ENCODE data around the gene FLVCR2.
A peak's percentile ranks its signal among the peaks of the same experiment; 100 is the strongest.

FLVCR2 gene

DNA sequence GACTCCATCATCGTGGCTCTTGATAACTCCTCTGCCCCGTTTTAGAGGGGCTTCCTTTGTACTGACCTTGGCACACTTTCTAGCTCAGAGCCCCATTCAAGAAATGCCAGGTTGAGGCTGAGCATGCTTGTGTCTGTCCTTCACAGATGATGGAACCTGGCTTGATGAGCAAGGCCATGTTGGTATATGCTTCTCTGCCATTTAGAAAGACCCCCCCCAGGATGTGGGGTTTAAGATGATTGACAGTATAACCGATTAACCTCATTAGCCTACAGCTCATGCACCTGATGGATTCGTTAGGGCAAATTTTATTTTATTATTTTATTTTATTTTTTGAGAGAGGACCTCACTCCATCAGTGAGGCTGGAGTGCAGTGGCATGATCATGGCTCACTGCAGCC lies 35.2 kb upstream of the FLVCR2 start:
- Histone ChIP-seq H3K9me3 (ENCODE audit: control insufficient read depth, insufficient read depth, low read depth, low read length) (no peaks in the 10 kb centered on the region), H3K27ac (ENCODE audit: extremely low read depth, low read depth, low read length) (no peak overlapping the region), H3K36me3 (ENCODE audit: control insufficient read depth in 2 of 2, insufficient read depth in 1 of 2, low read length in 2 of 2) (no peaks in the 10 kb centered on the region), H3K4me1 (ENCODE audit: control insufficient read depth, insufficient read depth, low read length) (no peaks in the 10 kb centered on the region), H3K4me3 (ENCODE audit: low read depth, low read length) (no peak overlapping the region)
- POLR2A ChIA-PET = no interaction called here
- no peak for TF ChIP-seq OVOL3 (tag by site-specific recombination; IDR thresholded peaks at IDR 0.05)
- TF ChIP-seq SETDB1 (IDR thresholded peaks at IDR 0.05; ENCODE audit: insufficient read length, low read length) = no peak
- no peak for TF ChIP-seq ZNF112 (tag by site-specific recombination; IDR thresholded peaks at IDR 0.05)
- TF ChIP-seq PRDM10 (tag by site-specific recombination; IDR thresholded peaks at IDR 0.05) = no peak
- TF ChIP-seq MYNN (tag by site-specific recombination; IDR thresholded peaks at IDR 0.05; ENCODE audit: borderline replicate concordance) = no peak
- no peak for TF ChIP-seq ZNF677 (tag by site-specific recombination; IDR thresholded peaks at IDR 0.05)
- no peak for TF ChIP-seq MZF1 (tag by site-specific recombination; IDR thresholded peaks at IDR 0.05; ENCODE audit: borderline replicate concordance)
- no peak for TF ChIP-seq ZFP69B (tag by site-specific recombination; IDR thresholded peaks at IDR 0.05)
- TF ChIP-seq ZNF621 (tag by site-specific recombination; IDR thresholded peaks at IDR 0.05) = no peak
- TF ChIP-seq ZNF292 (tag by site-specific recombination; IDR thresholded peaks at IDR 0.05; ENCODE audit: borderline replicate concordance, low read depth) = no peak
- no peak for TF ChIP-seq ZNF645 (tag by site-specific recombination; IDR thresholded peaks at IDR 0.05)
- no peak for TF ChIP-seq ZBTB49 (tag by site-specific recombination; IDR thresholded peaks at IDR 0.05; ENCODE audit: low read depth)
- CTCF ChIA-PET = interaction anchor here (0.6 kb wide), 1 partner anchor 23 kb away, joined by 3 read pairs; no protein-coding TSS in a partner anchor

GRCh38 chr14:75543786-75544185 lies 34.6 kb upstream of the FLVCR2 start:
- TF ChIP-seq ZBTB21 (tag by site-specific recombination; IDR thresholded peaks at IDR 0.05) (peak; percentile 67; the same call in 1 of the 2 replicates), PRDM10 (tag by site-specific recombination; IDR thresholded peaks at IDR 0.05) (peak; percentile 100), ZNF843 (tag by site-specific recombination; IDR thresholded peaks at IDR 0.05) (no peak), ZFP41 (tag by site-specific recombination; IDR thresholded peaks at IDR 0.05; ENCODE audit: borderline replicate concordance) (no peak), ZNF629 (tag by site-specific recombination; IDR thresholded peaks at IDR 0.05) (peak; percentile 72)
- TF ChIP-seq, protein P1, sequence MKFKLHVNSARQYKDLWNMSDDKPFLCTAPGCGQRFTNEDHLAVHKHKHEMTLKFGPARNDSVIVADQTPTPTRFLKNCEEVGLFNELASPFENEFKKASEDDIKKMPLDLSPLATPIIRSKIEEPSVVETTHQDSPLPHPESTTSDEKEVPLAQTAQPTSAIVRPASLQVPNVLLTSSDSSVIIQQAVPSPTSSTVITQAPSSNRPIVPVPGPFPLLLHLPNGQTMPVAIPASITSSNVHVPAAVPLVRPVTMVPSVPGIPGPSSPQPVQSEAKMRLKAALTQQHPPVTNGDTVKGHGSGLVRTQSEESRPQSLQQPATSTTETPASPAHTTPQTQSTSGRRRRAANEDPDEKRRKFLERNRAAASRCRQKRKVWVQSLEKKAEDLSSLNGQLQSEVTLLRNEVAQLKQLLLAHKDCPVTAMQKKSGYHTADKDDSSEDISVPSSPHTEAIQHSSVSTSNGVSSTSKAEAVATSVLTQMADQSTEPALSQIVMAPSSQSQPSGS (tag by site-specific recombination; IDR thresholded peaks at IDR 0.05; ENCODE audit: low read depth) = peak; percentile 66; the same call in 1 of the 2 replicates
- Histone ChIP-seq H3K9me3 (ENCODE audit: control insufficient read depth, insufficient read depth, low read depth, low read length) (no peaks in the 10 kb centered on the region), H3K4me3 (ENCODE audit: low read depth, low read length) (no peak overlapping the region), H3K27ac (ENCODE audit: extremely low read depth, low read depth, low read length) (no peak overlapping the region), H3K36me3 (ENCODE audit: control insufficient read depth in 2 of 2, insufficient read depth in 1 of 2, low read length in 2 of 2) (no peaks in the 10 kb centered on the region), H3K4me1 (ENCODE audit: control insufficient read depth, insufficient read depth, low read length) (no peaks in the 10 kb centered on the region)
- ChIA-PET POLR2A (no interaction called here), CTCF (no interaction called here)

All from HEK293 (cell line).